Effector memory CD8-positive, alpha-beta T cell (primary cell): ENCODE measurements around the gene KRT72.

Source experiments
- ATAC-seq: fragments of 150-1000 bp; cut with Tn5 transposase; replicated peaks from 2 replicates; pipeline ENCODE4 v1.10.0; 2021; ENCODE audit warnings: mild to moderate bottlenecking, moderate library complexity
- DNase-seq, 3 experiments: peaks; one replicate each; pipeline ENCODE4 v3.0.0; 2021
- H3K27ac Mint-ChIP-seq, 2 donors: one replicate each; pipeline ENCODE4 v1.8.0; 2022; ENCODE audit warnings: mild to moderate bottlenecking in 2 of 2, mixed read lengths in 2 of 2, moderate library complexity in 2 of 2
- H3K27me3 Mint-ChIP-seq, 2 donors: one replicate each; pipeline ENCODE4 v1.8.0; 2022; ENCODE audit warnings: mixed read lengths in 2 of 2
- H3K36me3 Mint-ChIP-seq: one replicate; pipeline ENCODE4 v1.8.0; 2022; ENCODE audit warnings: mild to moderate bottlenecking, moderate library complexity, mixed read lengths; ENCODE audit not compliant: insufficient read depth
- H3K4me1 Mint-ChIP-seq, 2 donors: one replicate each; pipeline ENCODE4 v1.8.0; 2022; ENCODE audit warnings: low read depth in 2 of 2, mixed read lengths in 2 of 2
- H3K4me3 Mint-ChIP-seq, 2 donors: one replicate each; pipeline ENCODE4 v1.8.0; 2022; ENCODE audit warnings: mild to moderate bottlenecking in 2 of 2, mixed read lengths in 2 of 2, moderate library complexity in 2 of 2
- H3K9me3 Mint-ChIP-seq, 2 donors: one replicate each; pipeline ENCODE4 v1.8.0; 2022; ENCODE audit warnings: mixed read lengths in 2 of 2
- total RNA-seq, 9 experiments: gene quantifications; one replicate each; lab custom pipeline; 2026; lab: John Stamatoyannopoulos, UW

Gene KRT72
- total RNA-seq = 0 to 12.1 (median 0.85) reads per million in 9 experiments

GRCh38 chr12:52600941-52601481 lies at the start of gene KRT72:
KRT72 (minus strand) TSS chr12:52601463; CDS start chr12:52601452, 11 bp downstream.
- no peak for DNase-seq
- Mint-ChIP-seq H3K9me3 (no peaks in the 10 kb centered on the region), H3K4me3 (no peak within 1 kb of the TSS), H3K4me1 (peaks cover 0 to 14% of the 10 kb centered on the region in 2 donors), H3K36me3 (no peaks in the 10 kb centered on the region), H3K27ac (no peak within 1 kb of the TSS), H3K27me3 (peaks cover 25 to 47% of the 10 kb centered on the region in 2 donors)
- no peak for ATAC-seq

GRCh38 chr12:52650520-52651081 lies 49.3 kb upstream of the KRT72 start:
- Mint-ChIP-seq H3K4me3 (no peak overlapping the region), H3K36me3 (peaks cover 3% of the 10 kb centered on the region), H3K27me3 (peaks cover 5 to 28% of the 10 kb centered on the region in 2 donors), H3K9me3 (no peaks in the 10 kb centered on the region), H3K27ac (no peak overlapping the region), H3K4me1 (peaks cover 34 to 41% of the 10 kb centered on the region in 2 donors)
- DNase-seq (no peak), ATAC-seq (no peak)

- Mint-ChIP-seq H3K4me1 (peaks cover 49 to 55% of the 10 kb centered on the region in 2 donors), H3K27ac (no peak overlapping the region), H3K27me3 (peaks cover 5 to 15% of the 10 kb centered on the region in 2 donors), H3K4me3 (no peak overlapping the region), H3K9me3 (peaks cover 2 to 9% of the 10 kb centered on the region in 2 donors), H3K36me3 (peaks cover 8% of the 10 kb centered on the region)
- DNase-seq (no peak), ATAC-seq (no peak)
These were observed 47.8 kb upstream of the KRT72 start for GRCh38 chr12:52649066-52649465.

DNA sequence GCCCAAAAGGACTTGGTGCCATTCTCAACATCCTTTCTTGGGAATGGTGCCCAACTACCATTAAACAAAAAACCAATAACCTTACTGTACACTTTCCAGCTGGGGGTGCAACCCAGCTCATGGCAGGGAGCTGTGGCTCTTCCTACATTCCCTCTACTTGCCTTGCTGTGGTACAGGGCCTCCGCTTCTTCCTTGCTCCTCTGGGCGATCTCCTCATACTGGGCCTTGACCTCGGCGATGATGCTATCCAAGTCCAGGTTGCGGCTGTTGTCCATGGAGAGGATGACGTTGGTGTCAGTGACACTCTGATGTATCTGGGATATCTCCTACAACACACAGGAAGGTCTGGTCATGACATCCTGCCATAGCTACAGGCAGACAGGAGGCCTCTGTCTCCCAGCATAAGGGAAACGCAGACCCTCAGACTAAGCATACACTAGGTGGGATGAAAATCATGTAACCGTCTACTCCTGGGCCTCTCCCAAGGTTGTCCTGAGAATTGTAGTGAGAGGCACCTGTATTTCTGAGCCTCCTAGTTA lies 46.8 kb upstream of the KRT72 start:
- H3K36me3 Mint-ChIP-seq = peaks cover 11% of the 10 kb centered on the region
- H3K9me3 Mint-ChIP-seq = peaks cover 2 to 9% of the 10 kb centered on the region in 2 donors
- peaks cover 54 to 59% of the 10 kb centered on the region in 2 donors for H3K4me1 Mint-ChIP-seq
- no peak overlapping the region for H3K4me3 Mint-ChIP-seq
- no peak for ATAC-seq
- peak overlapping the region; percentile 97 to 99 for H3K27ac Mint-ChIP-seq
- DNase-seq = no peak
- H3K27me3 Mint-ChIP-seq = peaks cover 0 to 7% of the 10 kb centered on the region in 2 donors

- no peak overlapping the region for H3K4me3 Mint-ChIP-seq
- DNase-seq (no peak), ATAC-seq (no peak)
- peak overlapping the region; percentile 97 to 99 for H3K27ac Mint-ChIP-seq
- peaks cover 56 to 61% of the 10 kb centered on the region in 2 donors for H3K4me1 Mint-ChIP-seq
- peaks cover 11% of the 10 kb centered on the region for H3K36me3 Mint-ChIP-seq
- H3K9me3 Mint-ChIP-seq = peaks cover 2 to 9% of the 10 kb centered on the region in 2 donors
- peaks cover 0 to 7% of the 10 kb centered on the region in 2 donors for H3K27me3 Mint-ChIP-seq
These were observed 46.3 kb upstream of the KRT72 start for GRCh38 chr12:52647601-52648000.

GRCh38 chr12:52646613-52647012 lies 45.4 kb upstream of the KRT72 start:
- no peak for DNase-seq
- Mint-ChIP-seq H3K4me1 (peaks cover 62 to 66% of the 10 kb centered on the region in 2 donors), H3K27ac (peak overlapping the region; percentile 97 to 99), H3K4me3 (peak overlapping the region; percentile 75 to 78), H3K27me3 (peaks cover 0 to 2% of the 10 kb centered on the region in 2 donors), H3K36me3 (peaks cover 11% of the 10 kb centered on the region), H3K9me3 (peaks cover 2 to 9% of the 10 kb centered on the region in 2 donors)
- no peak for ATAC-seq

GRCh38 chr12:52645982-52646381 lies 44.7 kb upstream of the KRT72 start:
- Mint-ChIP-seq H3K27ac (peak overlapping the region; percentile 97 to 99), H3K4me3 (peak overlapping the region; percentile 75 to 78), H3K27me3 (no peaks in the 10 kb centered on the region), H3K9me3 (peaks cover 2 to 9% of the 10 kb centered on the region in 2 donors), H3K4me1 (peaks cover 63 to 72% of the 10 kb centered on the region in 2 donors), H3K36me3 (peaks cover 11% of the 10 kb centered on the region)
- DNase-seq (no peak), ATAC-seq (no peak)

DNA sequence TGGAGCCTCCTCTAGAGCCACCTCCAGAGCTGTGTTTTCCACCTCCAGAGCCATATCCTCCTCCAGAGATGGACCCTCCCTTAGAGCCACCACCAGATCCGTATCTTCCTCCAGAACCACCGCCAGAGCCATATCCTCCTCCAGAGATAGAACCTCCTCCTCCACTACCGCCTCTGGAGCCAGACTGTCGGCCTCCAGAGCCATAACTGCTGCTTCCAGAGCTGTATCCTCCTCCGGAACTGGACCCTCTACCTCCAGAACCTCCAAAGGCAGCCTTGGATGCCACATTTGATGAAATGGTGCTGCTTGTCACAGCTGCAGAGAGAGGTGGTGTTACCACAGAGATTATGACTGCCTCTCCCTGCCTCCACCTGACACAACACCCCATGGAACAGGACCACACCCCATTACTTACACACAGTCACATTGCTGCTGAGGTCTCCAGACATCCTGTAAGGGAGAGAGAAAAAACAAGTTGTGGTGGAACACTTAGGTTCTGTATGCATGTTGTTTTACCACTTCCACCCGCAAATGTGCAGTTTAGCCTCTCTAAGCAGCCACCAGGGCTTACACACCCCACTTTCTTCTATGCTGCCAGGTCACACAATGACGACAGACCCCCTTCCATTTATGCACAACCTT lies 44.0 kb upstream of the KRT72 start:
- H3K4me1 Mint-ChIP-seq = peaks cover 63 to 71% of the 10 kb centered on the region in 2 donors
- H3K27ac Mint-ChIP-seq = peak overlapping the region; percentile 97 to 99
- no peaks in the 10 kb centered on the region for H3K27me3 Mint-ChIP-seq
- peaks cover 2 to 9% of the 10 kb centered on the region in 2 donors for H3K9me3 Mint-ChIP-seq
- H3K4me3 Mint-ChIP-seq = peak overlapping the region; percentile 75 to 78
- peak; percentile 96 for ATAC-seq
- DNase-seq = peak; percentile 51 to 61 (median 53)
- peaks cover 11% of the 10 kb centered on the region for H3K36me3 Mint-ChIP-seq

- ATAC-seq = no peak
- Mint-ChIP-seq H3K27me3 (peaks cover 0 to 7% of the 10 kb centered on the region in 2 donors), H3K4me3 (peak overlapping the region in 1 of 2 donors; percentile 75), H3K27ac (peak overlapping the region; percentile 97 to 99), H3K9me3 (peaks cover 2 to 9% of the 10 kb centered on the region in 2 donors), H3K4me1 (peaks cover 59 to 61% of the 10 kb centered on the region in 2 donors), H3K36me3 (peaks cover 11% of the 10 kb centered on the region)
- DNase-seq = no peak
These were observed 42.8 kb upstream of the KRT72 start for GRCh38 chr12:52644078-52644415.

DNA sequence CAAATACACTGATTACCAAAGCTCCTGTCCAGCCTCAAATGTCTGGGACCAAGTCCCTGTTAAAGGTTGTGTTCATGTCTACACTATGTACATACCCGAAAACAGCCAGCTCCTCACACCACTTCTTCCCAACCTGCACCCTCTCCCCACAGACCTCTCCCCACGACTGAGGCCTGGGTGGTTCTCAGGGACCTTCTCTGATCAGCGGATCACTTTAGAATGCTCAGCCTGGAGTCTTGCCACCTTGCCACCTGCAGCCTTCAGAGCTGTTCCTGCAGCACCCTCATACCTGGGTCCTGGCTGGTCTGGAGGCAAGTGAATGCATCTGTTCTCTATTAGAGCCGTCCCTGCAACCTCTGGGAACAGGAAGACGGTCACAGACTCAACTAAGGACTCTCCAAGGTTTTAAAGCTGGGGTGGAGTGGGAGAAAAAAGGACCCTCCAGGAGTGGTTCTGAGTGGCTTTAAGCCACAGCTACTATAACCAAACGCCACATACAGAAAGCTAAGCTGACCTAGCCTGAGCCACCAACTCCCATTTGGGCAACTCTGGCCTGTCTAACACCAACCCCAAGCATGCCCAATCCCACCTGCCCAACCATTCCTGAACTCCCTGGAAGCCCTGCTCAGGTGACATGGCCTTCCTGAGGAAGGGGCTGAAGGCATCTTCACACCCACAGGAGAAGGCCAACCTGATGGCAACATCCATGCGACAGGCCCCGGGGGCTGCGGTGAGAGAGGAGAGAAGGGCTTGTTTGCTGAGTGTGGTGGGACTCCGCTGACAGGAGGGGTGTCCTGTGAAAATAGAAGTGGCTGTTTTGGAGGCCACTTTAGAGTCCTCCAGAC lies 42.2 kb upstream of the KRT72 start:
- DNase-seq = no peak
- Mint-ChIP-seq H3K27me3 (peaks cover 2 to 7% of the 10 kb centered on the region in 2 donors), H3K4me3 (no peak overlapping the region), H3K9me3 (peaks cover 2 to 9% of the 10 kb centered on the region in 2 donors), H3K4me1 (peaks cover 57 to 58% of the 10 kb centered on the region in 2 donors), H3K36me3 (peaks cover 11% of the 10 kb centered on the region), H3K27ac (peak overlapping the region; percentile 97 to 99)
- no peak for ATAC-seq

DNA sequence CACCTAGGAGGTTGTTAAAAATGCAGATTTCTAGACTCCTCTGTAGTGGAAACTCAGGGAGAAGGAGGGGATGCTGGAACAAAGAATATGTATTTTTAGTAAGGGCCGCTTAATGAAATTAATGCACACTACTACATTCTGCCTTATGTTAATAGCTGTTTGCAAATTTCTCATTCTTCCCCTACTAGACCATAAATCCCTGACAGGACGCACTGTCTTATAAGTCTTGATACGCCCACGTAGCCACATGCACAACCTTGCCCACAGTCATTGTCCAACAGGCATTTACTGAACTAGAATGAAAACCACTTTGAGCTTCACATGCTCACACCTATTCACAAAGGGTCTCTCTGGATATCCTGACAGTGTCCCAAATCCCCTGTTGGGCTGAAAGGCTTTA lies 40.2 kb upstream of the KRT72 start:
- Mint-ChIP-seq H3K4me1 (peaks cover 38 to 41% of the 10 kb centered on the region in 2 donors), H3K36me3 (peaks cover 11% of the 10 kb centered on the region), H3K27ac (peak overlapping the region; percentile 78 to 97), H3K4me3 (no peak overlapping the region), H3K27me3 (peaks cover 6 to 17% of the 10 kb centered on the region in 2 donors), H3K9me3 (peaks cover 2 to 9% of the 10 kb centered on the region in 2 donors)
- ATAC-seq (no peak), DNase-seq (no peak)

DNA sequence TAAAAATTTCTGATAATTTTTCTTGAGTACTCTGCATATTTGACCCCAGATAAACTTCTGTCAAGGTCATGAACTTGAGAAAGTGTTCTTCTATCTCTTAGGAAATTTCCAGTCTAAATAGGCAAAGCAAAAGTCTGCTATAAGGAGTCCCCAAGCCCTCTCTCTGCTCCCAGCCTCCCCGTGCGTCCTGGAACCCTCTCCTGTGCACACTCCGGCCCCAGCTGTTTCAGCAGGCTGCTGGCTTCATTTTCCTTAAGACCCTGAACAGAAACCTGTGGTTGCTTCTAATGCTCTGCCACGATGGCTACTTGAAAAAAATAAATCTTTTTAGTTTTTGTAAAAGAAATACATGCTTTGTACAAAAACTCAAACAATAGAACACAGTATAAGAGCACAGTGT lies 36.0 kb upstream of the KRT72 start:
- ATAC-seq = no peak

More for the DNA sequence above, 36.0 kb upstream of the KRT72 start:
- H3K4me3 Mint-ChIP-seq = no peak overlapping the region
- H3K9me3 Mint-ChIP-seq = no peaks in the 10 kb centered on the region
- DNase-seq = no peak
- peak overlapping the region in 1 of 2 donors; percentile 26 for H3K27ac Mint-ChIP-seq
- peaks cover 6 to 39% of the 10 kb centered on the region in 2 donors for H3K27me3 Mint-ChIP-seq
- peaks cover 22 to 33% of the 10 kb centered on the region in 2 donors for H3K4me1 Mint-ChIP-seq
- H3K36me3 Mint-ChIP-seq = no peaks in the 10 kb centered on the region
